ENCODE measurements around the gene DCDC2C.

- TF ChIP-seq GABPA (tag; conservative IDR thresholded peaks at IDR 0.05; ENCODE audit: low read depth) (no peak), CTCF (IDR thresholded peaks at IDR 0.05 in 2 of 3, conservative IDR thresholded peaks at IDR 0.05 in 1 of 3; ENCODE audit: insufficient read depth in 2 of 3, low read depth in 1 of 3, low read length in 3 of 3) (no peak), USF2 (CRISPR knock-in tag; IDR thresholded peaks at IDR 0.05) (no peak), RCOR1 (IDR thresholded peaks at IDR 0.05; ENCODE audit: borderline replicate concordance in 1 of 2, low read depth in 2 of 2, low read length in 2 of 2) (no peak), ZNF583 (CRISPR knock-in tag; IDR thresholded peaks at IDR 0.05) (no peak), MAX (CRISPR knock-in tag; IDR thresholded peaks at IDR 0.05) (no peak), RAD21 (CRISPR knock-in tag; conservative IDR thresholded peaks at IDR 0.05 in 1 of 2, IDR thresholded peaks at IDR 0.05 in 1 of 2) (no peak), ZNF449 (CRISPR knock-in tag; IDR thresholded peaks at IDR 0.05) (no peak), TBP (optimal IDR thresholded peaks at IDR 0.05; ENCODE audit: low read depth, low read length) (no peak), TAF15 (IDR thresholded peaks at IDR 0.05; ENCODE audit: low read depth, low read length) (no peak), TAF1 (IDR thresholded peaks at IDR 0.05; ENCODE audit: control insufficient read depth, extremely low read depth, insufficient read depth, low read length, severe bottlenecking) (no peak)
Measured at GRCh38 chr2:3806730-3807129, 103.4 kb downstream of the DCDC2C start.
